ENCODE data around the gene NAP1L1.

- TF ChIP-seq CTCF (IDR thresholded peaks at IDR 0.05) (no peak), POLR2AphosphoS5 (IDR thresholded peaks at IDR 0.05) (no peak), EP300 (IDR thresholded peaks at IDR 0.05; ENCODE audit: low read depth) (no peak), POLR2A (IDR thresholded peaks at IDR 0.05) (no peak)
These were observed 25.4 kb upstream of the NAP1L1 start for GRCh38 chr12:76109879-76110278.

Measured in transverse colon (tissue), 4 donors.